H1 (cell line): ENCODE data around the gene RRAS. TPM values are rescaled to one million over a fixed set of nuclear protein-coding genes. Genes with fewer than 3 reads are reported as not detected.

Source experiments
- CTCF ChIA-PET: fragments of 300-600 bp; sonication (Branson Sonifier 250); formaldehyde crosslinking; loops from one replicate; lab custom pipeline; 2021; ENCODE audit not compliant: partially characterized antibody; lab: Charles Lee
- POLR2A ChIA-PET: fragments of 300-600 bp; sonication (Branson Sonifier 250); formaldehyde crosslinking; loops from one replicate; lab custom pipeline; 2021; ENCODE audit warnings: inconsistent platforms; ENCODE audit not compliant: partially characterized antibody; lab: Charles Lee
- DNase-seq, 2 experiments: peaks; one replicate each; pipeline versions ENCODE4 v3.0.0 to v3.0.0-alpha.2; 2010 to 2022; ENCODE audit warnings: low spot score in 2 of 2, low read depth in 1 of 2, mixed read lengths in 1 of 2
- FAIRE-seq: peaks from 2 replicates; lab custom pipeline; 2011; peaks lifted over from hg19 to GRCh38; lab: Jason Lieb, UNC
- H2AFZ ChIP-seq: 2 replicates; pipeline ENCODE4 v1.8.1; 2012; ENCODE audit warnings: low read length, inconsistent platforms
- H2AK5ac ChIP-seq: 2 replicates; pipeline ENCODE4 v1.6.1; 2013; ENCODE audit warnings: low read depth, low read length
- H2BK120ac ChIP-seq: replicated peaks from 2 replicates; pipeline ENCODE3; 2013; ENCODE audit warnings: low read depth, low read length, inconsistent platforms
- H2BK12ac ChIP-seq: 2 replicates; pipeline ENCODE4 v1.6.1; 2013; ENCODE audit warnings: low read depth, low read length
- H2BK15ac ChIP-seq: 2 replicates; pipeline ENCODE4 v1.6.1; 2013; ENCODE audit warnings: low read length
- H2BK20ac ChIP-seq: 2 replicates; pipeline ENCODE4 v1.6.1; 2013; ENCODE audit warnings: low read length
- H2BK5ac ChIP-seq: 2 replicates; pipeline ENCODE4 v1.6.1; 2013; ENCODE audit warnings: low read depth, low read length
- H3K14ac ChIP-seq: 2 replicates; pipeline ENCODE4 v1.6.1; 2013; ENCODE audit warnings: inconsistent platforms; ENCODE audit not compliant: insufficient read length
- H3K18ac ChIP-seq: 2 replicates; pipeline ENCODE4 v1.6.1; 2013; ENCODE audit warnings: low read length; ENCODE audit errors: extremely low read depth
- H3K23ac ChIP-seq: 2 replicates; pipeline ENCODE4 v1.6.1; 2013; ENCODE audit warnings: inconsistent platforms; ENCODE audit not compliant: insufficient read length
- H3K23me2 ChIP-seq: 2 replicates; pipeline ENCODE4 v1.6.1; 2013; ENCODE audit warnings: low read depth, low read length
- H3K27ac ChIP-seq: 2 replicates; pipeline ENCODE4 v1.6.1; 2011; ENCODE audit warnings: low read depth, low read length, inconsistent platforms
- H3K27me3 ChIP-seq, 4 experiments: replicated peaks in 1 of 4; 1 replicate in 1 of 4; 2 replicates in 3 of 4; pipeline versions ENCODE4 v1.6.1 to v1.8.1; 2011 to 2013; ENCODE audit warnings: low read length in 3 of 4, mild to moderate bottlenecking in 3 of 4, inconsistent platforms in 2 of 4, mixed read lengths in 2 of 4, moderate library complexity in 1 of 4; ENCODE audit not compliant: control insufficient read depth in 3 of 4, insufficient read depth in 3 of 4; ENCODE audit errors: extremely low read depth in 1 of 4
- H3K36me3 ChIP-seq, 4 experiments: 2 replicates each; pipeline versions ENCODE4 v1.6.1 to v1.8.1; 2011 to 2013; ENCODE audit warnings: mild to moderate bottlenecking in 4 of 4, low read length in 3 of 4, moderate library complexity in 2 of 4, control low read depth in 1 of 4, inconsistent platforms in 1 of 4; ENCODE audit not compliant: insufficient read depth in 4 of 4, control insufficient read depth in 2 of 4
- H3K4ac ChIP-seq: replicated peaks from 2 replicates; pipeline ENCODE3; 2013; ENCODE audit warnings: low read length, low read depth, mixed read lengths, inconsistent platforms; ENCODE audit not compliant: insufficient read length
- H3K4me1 ChIP-seq, 4 experiments: replicated peaks in 1 of 4; 1 replicate in 1 of 4; 2 replicates in 3 of 4; pipeline versions ENCODE4 v1.6.1 to v1.8.1; 2011 to 2013; ENCODE audit warnings: low read length in 3 of 4, inconsistent platforms in 2 of 4, mixed read lengths in 1 of 4; ENCODE audit not compliant: insufficient read depth in 4 of 4, control insufficient read depth in 3 of 4
- H3K4me2 ChIP-seq, 2 experiments: 2 replicates each; pipeline versions ENCODE4 v1.6.1 to v1.8.1; 2011 to 2013; ENCODE audit warnings: low read depth in 2 of 2, low read length in 2 of 2, control low read depth in 1 of 2, inconsistent platforms in 1 of 2, mild to moderate bottlenecking in 1 of 2; ENCODE audit not compliant: insufficient read depth in 1 of 2
- H3K4me3 ChIP-seq, 4 experiments: fragments of 200-600, 300-600 bp in 1 of 4; sonication (generic), shearing (Covaris generic), sonication (Bioruptor Twin) in 1 of 4; 2 replicates each; pipeline versions ENCODE4 v1.5.1 to v1.8.1; 2011 to 2016; ENCODE audit warnings: low read length in 4 of 4, low read depth in 3 of 4, control low read depth in 2 of 4, inconsistent platforms in 2 of 4, mild to moderate bottlenecking in 2 of 4, mixed read lengths in 1 of 4, moderate library complexity in 1 of 4; ENCODE audit not compliant: insufficient read depth in 2 of 4; ENCODE audit errors: extremely low read depth in 1 of 4
- H3K56ac ChIP-seq: replicated peaks from 2 replicates; pipeline ENCODE3; 2013; ENCODE audit warnings: low read depth, mild to moderate bottlenecking, mixed read lengths, low read length, inconsistent platforms; ENCODE audit not compliant: insufficient read length
- H3K79me1 ChIP-seq: 2 replicates; pipeline ENCODE4 v1.6.1; 2013; ENCODE audit warnings: low read depth, low read length, control low read depth
- H3K79me2 ChIP-seq, 2 experiments: 2 replicates each; pipeline versions ENCODE4 v1.6.1 to v1.8.1; 2012 to 2013; ENCODE audit warnings: low read length in 2 of 2, mild to moderate bottlenecking in 2 of 2, inconsistent platforms in 1 of 2; ENCODE audit not compliant: insufficient read depth in 2 of 2, control insufficient read depth in 1 of 2
- H3K9ac ChIP-seq, 4 experiments: replicated peaks in 1 of 4; 1 replicate in 1 of 4; 2 replicates in 3 of 4; pipeline versions ENCODE4 v1.6.1 to v1.8.1; 2011 to 2013; ENCODE audit warnings: low read depth in 3 of 4, low read length in 3 of 4, control low read depth in 2 of 4, mild to moderate bottlenecking in 2 of 4, moderate library complexity in 2 of 4, inconsistent platforms in 1 of 4; ENCODE audit errors: extremely low read depth in 1 of 4
- H3K9me3 ChIP-seq, 2 experiments: 2 replicates each; pipeline versions ENCODE4 v1.6.1 to v1.8.1; 2012 to 2013; ENCODE audit warnings: mild to moderate bottlenecking in 2 of 2, moderate library complexity in 2 of 2, control low read depth in 1 of 2, inconsistent platforms in 1 of 2, low read depth in 1 of 2, low read length in 1 of 2, mixed read lengths in 1 of 2; ENCODE audit not compliant: insufficient read depth in 2 of 2
- H4K20me1 ChIP-seq, 2 experiments: replicated peaks in 1 of 2; 2 replicates each; pipeline versions ENCODE3 to v1.8.1; 2011 to 2013; ENCODE audit warnings: inconsistent platforms in 2 of 2, low read length in 2 of 2, mild to moderate bottlenecking in 1 of 2; ENCODE audit not compliant: insufficient read depth in 2 of 2, control insufficient read depth in 1 of 2
- H4K5ac ChIP-seq: 2 replicates; pipeline ENCODE4 v1.6.1; 2013; ENCODE audit warnings: low read length, low read depth, mixed read lengths, inconsistent platforms; ENCODE audit not compliant: insufficient read length
- H4K8ac ChIP-seq: 2 replicates; pipeline ENCODE4 v1.8.0; 2013; ENCODE audit warnings: mild to moderate bottlenecking, moderate library complexity, low read length, inconsistent platforms; ENCODE audit not compliant: insufficient read depth; ENCODE audit errors: extremely low read depth
- H4K91ac ChIP-seq: replicated peaks from 2 replicates; pipeline ENCODE3; 2013; ENCODE audit warnings: low read length, mixed read lengths, inconsistent platforms; ENCODE audit not compliant: insufficient read length
- KDM5A ChIP-seq: fragments of 200-600 bp; IDR thresholded peaks from 2 replicates; pipeline ENCODE4 v1.7.1; 2012; ENCODE audit warnings: mild to moderate bottlenecking, low read length, inconsistent platforms, mixed read lengths
- NRF1 ChIP-seq: IDR thresholded peaks from 2 replicates; pipeline ENCODE4 v1.6.1; 2011; ENCODE audit warnings: mild to moderate bottlenecking, low read depth, low read length, improper control_type of control experiment
- POLR2A ChIP-seq, 2 experiments: IDR thresholded peaks; 1 replicate in 1 of 2; 2 replicates in 1 of 2; pipeline ENCODE4 v1.6.1; 2011; ENCODE audit warnings: low read depth in 2 of 2, low read length in 2 of 2, mild to moderate bottlenecking in 2 of 2; ENCODE audit errors: control extremely low read depth in 1 of 2
- POLR2AphosphoS5 ChIP-seq: IDR thresholded peaks from 2 replicates; pipeline ENCODE4 v1.6.1; 2011; ENCODE audit warnings: low read depth, low read length
- POU5F1 ChIP-seq: IDR thresholded peaks from 2 replicates; pipeline ENCODE4 v1.6.1; 2011; ENCODE audit warnings: low read depth, mild to moderate bottlenecking, low read length, moderate library complexity
- RBBP5 ChIP-seq: IDR thresholded peaks from 2 replicates; pipeline ENCODE4 v1.7.1; 2012; ENCODE audit warnings: low read depth, mild to moderate bottlenecking, inconsistent platforms, low read length, moderate library complexity, borderline replicate concordance
- SAP30 ChIP-seq: fragments of 300-600 bp; sonication (generic); IDR thresholded peaks from 2 replicates; pipeline ENCODE4 v1.7.1; 2012; ENCODE audit warnings: low read length, moderate library complexity, mild to moderate bottlenecking, inconsistent platforms; ENCODE audit not compliant: insufficient read depth, insufficient replicate concordance
- SUZ12 ChIP-seq: fragments of 200-600 bp; sonication (generic); IDR thresholded peaks from 2 replicates; pipeline ENCODE4 v1.6.1; 2012; ENCODE audit warnings: mild to moderate bottlenecking, inconsistent platforms, low read length, moderate library complexity, mixed read lengths
- WGBS, 2 experiments: shearing (Covaris generic) in 1 of 2; methylation state at CpG; one replicate each; pipeline versions ENCODE4 v1.1.6 to v1.1.7; 2013 to 2015; ENCODE audit warnings: low lambda C conversion rate in 2 of 2, mixed read lengths in 2 of 2, inconsistent platforms in 1 of 2, low coverage in 1 of 2, missing lambda C conversion rate in 1 of 2; ENCODE audit not compliant: insufficient replicate concordance in 2 of 2, insufficient coverage in 1 of 2, insufficient read length in 1 of 2; ENCODE audit errors: extremely low coverage in 1 of 2, missing lambda C conversion rate in 1 of 2; 5-methylcytosine and 5-hydroxymethylcytosine counted together
- polyA plus RNA-seq, 7 experiments: library from polyadenylated mRNA; depleted of rRNA in 3 of 7; stranded (reverse) in 5 of 7; unstranded in 2 of 7; fragments of >200 nt in 5 of 7; fragments of 200-250 nt in 2 of 7; gene quantifications; 1 replicate in 5 of 7; 2 replicates in 1 of 7; 4 replicates in 1 of 7; pipeline versions ENCODE4 v1.2.1 to v1.2.3, GENCODE V29; 2011 to 2013; ENCODE audit warnings: missing spikeins in 2 of 7, mixed read lengths in 2 of 7
- total RNA-seq: library from RNA; stranded (reverse); fragmentation: NEBNext Ultra II Directional; extraction: Animal tissue kit (Norgen Biotek cat#: 25700); gene quantifications from 2 replicates; pipeline ENCODE4 v1.2.1, GENCODE V29; 2021

Gene RRAS
- total and polyA plus RNA-seq, 2 of the 8 experiments (the other 6 are each of a cell fraction or from before 2014, with no cell fraction given), result 17.7 to 49.1 TPM

- Histone ChIP-seq H2AK5ac (no peak overlapping the region), H3K14ac (no peak overlapping the region), H3K9ac (peak overlapping the region; percentile 53 to 83 (median 74)), H3K4me3 (peak overlapping the region; percentile 95 to 100 (median 96)), H2AFZ (no peak overlapping the region), H3K27ac (peak overlapping the region; percentile 56; the same call in 1 of the 2 replicates), H4K91ac (peak overlapping the region; percentile 32), H2BK12ac (no peak overlapping the region), H2BK20ac (no peak overlapping the region), H3K4me1 (peaks cover 3 to 9% (median 4%) of the 10 kb centered on the region in 4 experiments; a peak in 6 of 7 replicates), H3K23me2 (peaks cover 20% of the 10 kb centered on the region), H3K9me3 (no peaks in the 10 kb centered on the region), H3K18ac (peak overlapping the region; percentile 72), H3K56ac (peak overlapping the region; percentile 49), H2BK120ac (no peak overlapping the region), H4K8ac (no peak overlapping the region; the same call in 1 of the 2 replicates), H3K36me3 (peaks cover 12 to 38% (median 24%) of the 10 kb centered on the region in 4 experiments; a peak in 7 of 8 replicates), H4K5ac (peak overlapping the region; percentile 82), H3K4me2 (peak overlapping the region; percentile 87 to 95), H3K79me1 (peaks cover 8% of the 10 kb centered on the region), H2BK15ac (peak overlapping the region; percentile 83; the same call in 1 of the 2 replicates), H3K79me2 (peaks cover 4 to 31% of the 10 kb centered on the region in 2 experiments; a peak in 3 of 4 replicates), H2BK5ac (peak overlapping the region; percentile 92), H3K23ac (no peak overlapping the region), H4K20me1 (peaks cover 0 to 6% of the 10 kb centered on the region in 2 experiments), H3K4ac (peak overlapping the region; percentile 51), H3K27me3 (no peaks in the 10 kb centered on the region)
- POLR2A ChIA-PET, result interaction anchor here (0.6 to 37.8 kb wide), 16 partner anchors 12 to 106 kb away, joined by 3 to 840 read pairs (median 4); partner anchors contain the start of genes NOSIP, PRMT1, PRRG2 and RPS11
- TF ChIP-seq POLR2AphosphoS5 (no peak; the same call in 1 of the 2 replicates), RBBP5 (0 out of 2 replicates have a peak, but pooled peaks have one; percentile 7), SAP30 (peak; percentile 61), POLR2A (IDR thresholded peaks at IDR 0.05; ENCODE audit: control extremely low read depth in 1 of 2, low read depth in 2 of 2, low read length in 2 of 2) (peak in 1 of 2 experiments; percentile 62; a peak in 2 of 3 replicates), POU5F1 (no peak), SUZ12 (peak; percentile 8; the same call in 1 of the 2 replicates), NRF1 (no peak), KDM5A (0 out of 2 replicates have a peak, but pooled peaks have one; percentile 13)
- FAIRE-seq, result no peak
- DNase-seq, result no peak
- CTCF ChIA-PET, result interaction anchor here (1.0 kb wide), 1 partner anchor 11 kb away, joined by 3 read pairs; the partner anchor contains the start of gene PRRG2
- WGBS, 2 experiments, result 1% methylated on average over 25 of the region's 28 CpGs; no CpG with 5 or more reads in 1 of the 2 experiments
Observed at GRCh38 chr19:49592486-49593232, 47.3 kb downstream of the RRAS start.
